ENCODE measurements around the gene POU6F1.

The POU6F1 gene

GRCh38 chr12:51177897-51178296 is 40.0 kb downstream of the POU6F1 start:
- Histone ChIP-seq H3K4me2 (ENCODE audit: low read length) (no peak overlapping the region), H3K27me3 (ENCODE audit: control insufficient read depth, insufficient read depth, low read length) (no peaks in the 10 kb centered on the region), H3K9ac (ENCODE audit: low read depth, low read length) (no peak overlapping the region)

GRCh38 chr12:51174501-51174900 is 43.4 kb downstream of the POU6F1 start:
- H3K4me3 ChIP-seq (ENCODE audit: low read length), result no peak overlapping the region
- no peak overlapping the region for H3K4me2 ChIP-seq (ENCODE audit: low read length)
- H3K9me3 ChIP-seq (replicated peaks; ENCODE audit: low read length), result no peaks in the 10 kb centered on the region
- no peaks in the 10 kb centered on the region for H3K36me3 ChIP-seq (ENCODE audit: insufficient read depth, low read length)
- peaks cover 4% of the 10 kb centered on the region for H3K4me1 ChIP-seq (ENCODE audit: control insufficient read depth, insufficient read depth, low read length)
- H3K27me3 ChIP-seq (ENCODE audit: control insufficient read depth, insufficient read depth, low read length), result no peaks in the 10 kb centered on the region
- H3K9ac ChIP-seq (ENCODE audit: low read depth, low read length), result no peak overlapping the region

More at GRCh38 chr12:51177897-51178296, 40.0 kb downstream of the POU6F1 start:
- H3K4me3 ChIP-seq (ENCODE audit: low read length), result no peak overlapping the region
- H3K36me3 ChIP-seq (ENCODE audit: insufficient read depth, low read length), result no peaks in the 10 kb centered on the region
- no peaks in the 10 kb centered on the region for H3K9me3 ChIP-seq (replicated peaks; ENCODE audit: low read length)
- peaks cover 4% of the 10 kb centered on the region for H3K4me1 ChIP-seq (ENCODE audit: control insufficient read depth, insufficient read depth, low read length)

GRCh38 chr12:51172515-51173431 is 45.1 kb downstream of the POU6F1 start, which contains the start of gene TFCP2:
Gene TFCP2, minus strand, starts transcription at chr12:51173135. Its CDS starts 713 bp downstream, at chr12:51172422.
- Histone ChIP-seq H3K4me1 (ENCODE audit: control insufficient read depth, insufficient read depth, low read length) (peaks cover 4% of the 10 kb centered on the region), H3K27me3 (ENCODE audit: control insufficient read depth, insufficient read depth, low read length) (no peaks in the 10 kb centered on the region), H3K4me2 (ENCODE audit: low read length) (peak within 1 kb of the TSS; percentile 89), H3K9me3 (replicated peaks; ENCODE audit: low read length) (no peaks in the 10 kb centered on the region), H3K36me3 (ENCODE audit: insufficient read depth, low read length) (no peaks in the 10 kb centered on the region), H3K9ac (ENCODE audit: low read depth, low read length) (peak within 1 kb of the TSS; percentile 96), H3K4me3 (ENCODE audit: low read length) (peak within 1 kb of the TSS; percentile 84)

GRCh38 chr12:51171884-51172514 is 45.9 kb downstream of the POU6F1 start:
- Histone ChIP-seq H3K9ac (ENCODE audit: low read depth, low read length) (peak overlapping the region; percentile 96), H3K9me3 (replicated peaks; ENCODE audit: low read length) (no peaks in the 10 kb centered on the region), H3K4me3 (ENCODE audit: low read length) (peak overlapping the region; percentile 84), H3K36me3 (ENCODE audit: insufficient read depth, low read length) (no peaks in the 10 kb centered on the region), H3K27me3 (ENCODE audit: control insufficient read depth, insufficient read depth, low read length) (no peaks in the 10 kb centered on the region), H3K4me2 (ENCODE audit: low read length) (peak overlapping the region; percentile 89), H3K4me1 (ENCODE audit: control insufficient read depth, insufficient read depth, low read length) (peaks cover 4% of the 10 kb centered on the region)

- H3K4me1 ChIP-seq (ENCODE audit: control insufficient read depth, insufficient read depth, low read length), result no peaks in the 10 kb centered on the region
- H3K4me2 ChIP-seq (ENCODE audit: low read length), result no peak overlapping the region
- H3K9ac ChIP-seq (ENCODE audit: low read depth, low read length), result no peak overlapping the region
- no peak overlapping the region for H3K4me3 ChIP-seq (ENCODE audit: low read length)
- H3K9me3 ChIP-seq (replicated peaks; ENCODE audit: low read length), result no peaks in the 10 kb centered on the region
- no peaks in the 10 kb centered on the region for H3K36me3 ChIP-seq (ENCODE audit: insufficient read depth, low read length)
- H3K27me3 ChIP-seq (ENCODE audit: control insufficient read depth, insufficient read depth, low read length), result no peaks in the 10 kb centered on the region
Measured at GRCh38 chr12:51163795-51164194, 54.1 kb downstream of the POU6F1 start.

- Histone ChIP-seq H3K4me3 (ENCODE audit: low read length) (no peak overlapping the region), H3K27me3 (ENCODE audit: control insufficient read depth, insufficient read depth, low read length) (no peaks in the 10 kb centered on the region), H3K9ac (ENCODE audit: low read depth, low read length) (no peak overlapping the region), H3K9me3 (replicated peaks; ENCODE audit: low read length) (no peaks in the 10 kb centered on the region), H3K4me2 (ENCODE audit: low read length) (no peak overlapping the region), H3K36me3 (ENCODE audit: insufficient read depth, low read length) (no peaks in the 10 kb centered on the region), H3K4me1 (ENCODE audit: control insufficient read depth, insufficient read depth, low read length) (no peaks in the 10 kb centered on the region)
Measured at GRCh38 chr12:51162217-51162616, 55.6 kb downstream of the POU6F1 start.

- H3K9me3 ChIP-seq (replicated peaks; ENCODE audit: low read length), result no peaks in the 10 kb centered on the region
- H3K9ac ChIP-seq (ENCODE audit: low read depth, low read length), result no peak overlapping the region
- no peaks in the 10 kb centered on the region for H3K27me3 ChIP-seq (ENCODE audit: control insufficient read depth, insufficient read depth, low read length)
- no peak overlapping the region for H3K4me3 ChIP-seq (ENCODE audit: low read length)
- H3K4me1 ChIP-seq (ENCODE audit: control insufficient read depth, insufficient read depth, low read length), result no peaks in the 10 kb centered on the region
- H3K36me3 ChIP-seq (ENCODE audit: insufficient read depth, low read length), result no peaks in the 10 kb centered on the region
- H3K4me2 ChIP-seq (ENCODE audit: low read length), result no peak overlapping the region
Measured at GRCh38 chr12:51160814-51161459, 56.9 kb downstream of the POU6F1 start.

GRCh38 chr12:51156245-51156765 is 61.6 kb downstream of the POU6F1 start:
- Histone ChIP-seq H3K4me1 (ENCODE audit: control insufficient read depth, insufficient read depth, low read length) (no peaks in the 10 kb centered on the region), H3K36me3 (ENCODE audit: insufficient read depth, low read length) (no peaks in the 10 kb centered on the region), H3K9ac (ENCODE audit: low read depth, low read length) (no peak overlapping the region), H3K4me3 (ENCODE audit: low read length) (no peak overlapping the region), H3K27me3 (ENCODE audit: control insufficient read depth, insufficient read depth, low read length) (no peaks in the 10 kb centered on the region), H3K9me3 (replicated peaks; ENCODE audit: low read length) (no peaks in the 10 kb centered on the region), H3K4me2 (ENCODE audit: low read length) (no peak overlapping the region)

- no peak overlapping the region for H3K4me2 ChIP-seq (ENCODE audit: low read length)
- no peak overlapping the region for H3K9ac ChIP-seq (ENCODE audit: low read depth, low read length)
- no peaks in the 10 kb centered on the region for H3K9me3 ChIP-seq (replicated peaks; ENCODE audit: low read length)
- no peak overlapping the region for H3K4me3 ChIP-seq (ENCODE audit: low read length)
- no peaks in the 10 kb centered on the region for H3K36me3 ChIP-seq (ENCODE audit: insufficient read depth, low read length)
- H3K4me1 ChIP-seq (ENCODE audit: control insufficient read depth, insufficient read depth, low read length), result no peaks in the 10 kb centered on the region
- H3K27me3 ChIP-seq (ENCODE audit: control insufficient read depth, insufficient read depth, low read length), result no peaks in the 10 kb centered on the region
Measured at GRCh38 chr12:51152953-51153352, 64.9 kb downstream of the POU6F1 start.

- H3K9ac ChIP-seq (ENCODE audit: low read depth, low read length), result no peak overlapping the region
- no peaks in the 10 kb centered on the region for H3K27me3 ChIP-seq (ENCODE audit: control insufficient read depth, insufficient read depth, low read length)
- no peaks in the 10 kb centered on the region for H3K36me3 ChIP-seq (ENCODE audit: insufficient read depth, low read length)
- H3K9me3 ChIP-seq (replicated peaks; ENCODE audit: low read length), result no peaks in the 10 kb centered on the region
- H3K4me3 ChIP-seq (ENCODE audit: low read length), result no peak overlapping the region
- H3K4me1 ChIP-seq (ENCODE audit: control insufficient read depth, insufficient read depth, low read length), result no peaks in the 10 kb centered on the region
- no peak overlapping the region for H3K4me2 ChIP-seq (ENCODE audit: low read length)
Measured at GRCh38 chr12:51150777-51151176, 67.1 kb downstream of the POU6F1 start.

GRCh38 chr12:51147309-51147708 is 70.6 kb downstream of the POU6F1 start:
- H3K36me3 ChIP-seq (ENCODE audit: insufficient read depth, low read length), result no peaks in the 10 kb centered on the region
- no peak overlapping the region for H3K4me3 ChIP-seq (ENCODE audit: low read length)
- H3K9me3 ChIP-seq (replicated peaks; ENCODE audit: low read length), result no peaks in the 10 kb centered on the region
- H3K27me3 ChIP-seq (ENCODE audit: control insufficient read depth, insufficient read depth, low read length), result no peaks in the 10 kb centered on the region
- no peak overlapping the region for H3K4me2 ChIP-seq (ENCODE audit: low read length)
- no peaks in the 10 kb centered on the region for H3K4me1 ChIP-seq (ENCODE audit: control insufficient read depth, insufficient read depth, low read length)
- no peak overlapping the region for H3K9ac ChIP-seq (ENCODE audit: low read depth, low read length)
